ENCODE measurements around the gene ZBTB34.

GRCh38 chr9:126885131-126885641, 24.7 kb downstream of the ZBTB34 start:
- no peak for TF ChIP-seq REST (tag by site-specific recombination; IDR thresholded peaks at IDR 0.05)
- no peak for TF ChIP-seq ZNF670 (tag by site-specific recombination; IDR thresholded peaks at IDR 0.05; ENCODE audit: low read depth)
- no peak for TF ChIP-seq TSHZ1 (tag by site-specific recombination; IDR thresholded peaks at IDR 0.05; ENCODE audit: borderline replicate concordance)
- no peak for TF ChIP-seq CTCF (tag by site-specific recombination; IDR thresholded peaks at IDR 0.05)
- TF ChIP-seq ZNF266 (tag by site-specific recombination; IDR thresholded peaks at IDR 0.05; ENCODE audit: low read depth) = no peak
- TF ChIP-seq ZBTB21 (tag by site-specific recombination; IDR thresholded peaks at IDR 0.05) = no peak
- no peak for TF ChIP-seq SETDB1 (IDR thresholded peaks at IDR 0.05; ENCODE audit: insufficient read length, low read length)
- TF ChIP-seq FEZF1 (tag by site-specific recombination; IDR thresholded peaks at IDR 0.05) = no peak

All from HEK293 (cell line).